ENCODE data around the gene STUB1.
"Not testable (repeated sequence)": the region's sequence is repeated elsewhere in the genome, so short reads cannot be mapped to it uniquely, and the experiment has no call there.

The STUB1 gene

GRCh38 chr16:678858-679813 lies 1.1 kb upstream of the STUB1 start:
- peak in 3 of 5 experiments; percentile 45 to 63 (median 49) for DNase-seq

DNA sequence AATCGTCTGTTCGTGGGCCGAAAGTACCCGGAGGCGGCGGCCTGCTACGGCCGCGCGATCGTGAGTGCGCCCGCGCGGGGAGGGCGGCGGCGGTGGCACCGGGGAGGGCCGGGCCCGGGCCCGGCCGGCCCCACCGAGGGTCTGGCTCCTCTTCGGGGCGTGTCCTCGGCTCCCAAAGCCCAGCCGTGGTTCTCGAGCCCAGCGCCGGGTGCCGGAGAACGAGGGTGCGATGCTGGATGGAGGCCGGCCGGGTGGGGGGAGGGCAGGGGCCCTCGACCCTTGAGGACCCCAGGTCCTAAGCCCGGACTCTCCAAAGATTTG lies 375 bp downstream of the STUB1 start:
- DNase-seq = no peak

GRCh38 chr16:680967-681745 lies 946 bp downstream of the STUB1 start:
- DNase-seq = peak in 1 of 5 experiments; percentile 26

- DNase-seq = no peak
Measured at GRCh38 chr16:681746-682427, 1.7 kb downstream of the STUB1 start.

DNA sequence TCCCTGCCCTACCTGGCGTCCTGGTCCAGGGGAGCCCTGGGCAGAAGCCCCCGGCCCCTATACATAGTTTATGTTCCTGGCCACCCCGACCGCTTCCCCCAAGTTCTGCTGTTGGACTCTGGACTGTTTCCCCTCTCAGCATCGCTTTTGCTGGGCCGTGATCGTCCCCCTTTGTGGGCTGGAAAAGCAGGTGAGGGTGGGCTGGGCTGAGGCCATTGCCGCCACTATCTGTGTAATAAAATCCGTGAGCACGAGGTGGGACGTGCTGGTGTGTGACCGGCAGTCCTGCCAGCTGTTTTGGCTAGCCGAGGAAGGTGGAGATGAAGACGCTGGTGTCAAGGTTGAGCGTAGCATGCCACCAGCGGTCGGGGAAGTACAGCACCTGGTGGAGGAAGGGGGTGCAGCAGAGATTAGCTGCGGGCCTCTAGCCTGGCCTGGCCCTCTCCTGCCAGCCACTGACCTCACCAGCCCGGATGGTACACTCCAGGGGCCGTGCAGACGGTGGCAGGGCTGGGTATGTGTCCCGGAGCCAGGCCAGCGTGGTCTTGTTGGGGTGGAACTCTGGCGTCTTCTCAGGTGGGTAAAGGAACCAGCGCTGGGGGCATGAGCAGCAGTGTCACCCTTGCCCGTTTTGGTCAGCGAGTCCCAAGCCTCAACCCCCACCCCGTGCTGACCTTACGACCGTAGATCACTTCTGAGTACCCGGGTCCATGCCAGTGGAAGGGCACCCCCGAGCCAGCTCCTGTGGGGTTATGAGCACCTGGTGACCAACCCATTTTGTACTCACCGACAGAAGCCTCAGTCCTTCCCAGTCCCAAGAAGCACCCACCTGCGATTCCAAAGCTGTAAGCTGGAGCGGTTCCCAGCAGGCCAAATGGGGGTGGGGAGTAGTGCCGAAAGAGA lies 2.5 kb downstream of the STUB1 start:
- no peak for DNase-seq

DNA sequence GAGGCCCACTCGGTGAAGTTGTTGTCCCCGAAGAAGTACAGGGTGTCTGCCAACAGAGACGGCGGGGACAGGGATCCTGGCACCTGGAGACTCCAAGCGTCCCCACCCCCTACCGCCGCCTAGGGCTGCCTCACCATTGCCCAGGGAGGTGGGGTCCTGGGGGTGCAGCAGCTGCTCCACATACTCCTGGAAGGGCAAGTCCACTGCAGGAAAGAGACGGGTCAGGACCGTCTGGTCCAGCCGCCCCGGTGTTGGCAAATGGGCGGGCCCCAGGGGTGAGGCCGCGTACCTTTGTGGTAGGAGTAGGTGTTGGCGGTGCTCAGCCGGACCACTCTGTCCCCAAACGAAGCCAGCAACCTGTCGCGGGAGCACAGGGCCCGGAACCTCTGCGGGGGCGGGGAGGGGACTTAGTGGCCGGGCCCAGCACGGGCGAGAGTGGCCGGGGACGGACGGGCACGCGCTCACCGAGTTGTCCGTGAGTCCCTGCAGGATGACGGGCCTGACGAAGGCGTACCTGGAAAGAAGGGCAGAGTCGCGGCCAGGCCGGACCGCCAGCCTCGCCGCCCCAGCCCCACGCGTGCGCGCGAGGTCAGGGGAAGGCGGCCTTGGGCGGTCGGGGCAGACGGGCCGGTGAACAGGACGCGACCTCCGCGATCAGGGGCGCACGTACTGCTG lies 3.3 kb downstream of the STUB1 start:
- DNase-seq = no peak

GRCh38 chr16:684071-684794 lies 4.0 kb downstream of the STUB1 start, which contains the start of gene JMJD8:
Gene JMJD8 (minus strand): TSS chr16:684334. CDS start chr16:684319, 15 bp downstream.
- DNase-seq = peak; percentile 91 to 98 (median 95)

DNA sequence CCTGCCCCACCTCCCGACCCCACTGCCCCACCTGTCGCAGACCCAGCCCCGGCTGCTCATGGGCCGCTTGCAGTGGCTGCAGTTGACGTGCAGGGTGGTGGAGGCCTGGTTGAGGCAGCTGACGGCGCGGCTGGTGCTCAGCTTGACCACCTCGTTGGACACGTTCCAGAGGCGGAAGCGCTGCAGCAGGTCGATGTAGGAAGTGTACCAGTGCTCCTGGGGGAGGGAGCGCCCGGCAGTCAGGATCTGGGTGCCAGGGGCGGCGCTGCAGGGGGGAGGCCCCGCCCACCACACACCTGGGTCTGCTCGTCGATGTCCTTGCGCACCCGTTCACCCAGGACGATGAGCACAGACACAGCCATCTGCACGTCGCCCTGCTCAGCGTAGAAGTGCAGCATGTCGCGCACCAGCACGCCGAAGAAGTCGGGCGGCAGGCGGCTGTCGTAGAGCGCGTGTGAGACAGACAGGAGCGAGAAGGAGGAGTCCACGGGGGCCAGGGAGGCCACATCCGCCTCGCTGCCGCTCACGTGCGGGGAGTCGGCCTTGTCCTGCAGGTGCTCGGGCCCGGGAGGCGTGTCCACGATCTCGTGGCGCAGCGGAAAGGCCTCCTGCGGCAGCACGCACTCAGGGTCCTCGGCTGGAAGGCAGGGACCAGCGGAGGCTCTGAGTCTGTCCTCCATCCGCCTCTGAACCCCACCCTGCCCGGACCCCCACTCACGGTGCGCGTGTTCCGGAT lies 4.9 kb downstream of the STUB1 start:
- DNase-seq = no peak

- DNase-seq = no peak
Measured at GRCh38 chr16:685967-686366, 5.8 kb downstream of the STUB1 start.

DNA sequence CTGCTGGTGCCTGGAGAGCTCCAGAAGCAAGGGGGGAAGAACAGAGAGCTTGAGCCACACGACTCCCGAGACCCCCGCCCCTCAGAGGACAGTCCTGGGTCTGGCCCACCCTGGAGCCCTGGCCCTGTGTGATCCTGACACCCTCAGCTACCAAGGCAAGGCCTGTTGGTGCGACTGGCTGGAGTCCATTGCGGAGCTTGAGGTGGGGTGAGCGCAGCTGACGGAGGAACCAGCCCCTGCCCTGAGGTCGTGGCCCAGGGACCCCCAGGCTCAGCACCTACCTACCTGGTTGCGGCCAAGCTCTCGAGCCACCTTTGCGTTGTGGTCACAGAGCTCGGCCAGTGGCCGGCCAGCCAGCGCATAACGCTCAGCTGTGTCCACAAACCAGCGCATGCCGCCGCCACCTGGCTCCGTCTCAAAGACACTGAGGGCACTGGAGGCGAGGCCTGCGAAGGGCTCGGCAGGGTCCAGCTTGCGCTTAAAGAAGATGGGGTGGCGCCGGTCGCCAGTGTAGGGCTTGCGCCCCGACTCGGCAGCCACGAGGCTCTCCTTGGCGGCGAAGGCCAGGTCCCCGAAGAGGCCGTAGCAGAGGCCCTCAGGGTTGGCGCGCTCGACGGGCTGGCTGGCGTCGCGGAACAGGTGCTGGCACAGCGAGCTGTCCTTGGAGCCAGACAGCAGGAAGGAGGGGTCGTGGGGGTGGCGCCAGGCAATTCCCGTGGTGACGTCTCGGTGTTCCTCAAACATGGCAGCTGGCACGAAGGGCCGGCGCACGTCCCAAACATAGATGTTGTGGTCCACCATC lies 6.5 kb downstream of the STUB1 start:
- no peak for DNase-seq

DNA sequence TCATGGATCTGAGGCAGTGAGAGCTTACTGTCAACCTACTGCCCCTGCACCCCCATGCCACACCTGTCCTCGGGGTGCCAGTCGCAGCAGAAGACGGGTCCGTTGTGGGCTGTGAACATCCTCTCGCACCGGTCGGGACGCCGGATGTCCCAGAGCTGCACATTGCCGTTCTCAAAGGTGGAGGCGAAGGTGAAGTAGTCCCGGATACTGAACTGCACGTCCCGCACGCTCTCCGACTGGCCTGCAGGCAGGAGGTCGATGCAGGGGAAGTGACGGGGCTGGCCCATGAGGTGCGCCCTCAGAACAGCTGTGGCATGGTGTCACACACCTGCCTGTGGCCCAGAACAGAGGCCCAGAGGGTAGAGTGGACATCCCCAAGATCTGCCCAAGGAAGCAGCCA lies 7.3 kb downstream of the STUB1 start:
- DNase-seq = no peak

- no peak for DNase-seq
Measured at GRCh38 chr16:689175-689897, 9.1 kb downstream of the STUB1 start.

DNA sequence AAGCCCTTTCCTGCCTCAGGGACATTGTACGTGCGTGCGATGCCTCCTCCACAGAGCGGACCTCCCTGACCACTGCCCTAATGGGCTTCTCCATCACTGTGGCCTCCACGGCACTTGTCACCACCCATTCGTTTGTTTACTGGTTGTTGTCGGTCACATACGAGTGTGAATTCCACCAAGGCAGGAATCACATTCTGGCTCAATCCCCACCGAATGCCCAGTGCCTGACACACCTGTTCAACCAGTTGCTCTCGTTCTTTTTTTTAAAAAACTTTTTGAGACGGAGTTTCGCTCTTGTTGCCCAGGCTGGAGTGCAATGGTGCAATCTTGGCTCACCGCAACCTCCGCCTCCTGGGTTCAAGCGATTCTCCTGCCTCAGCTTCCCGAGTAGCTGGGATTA lies 11.0 kb downstream of the STUB1 start:
- not testable (repeated sequence) for DNase-seq

DNA sequence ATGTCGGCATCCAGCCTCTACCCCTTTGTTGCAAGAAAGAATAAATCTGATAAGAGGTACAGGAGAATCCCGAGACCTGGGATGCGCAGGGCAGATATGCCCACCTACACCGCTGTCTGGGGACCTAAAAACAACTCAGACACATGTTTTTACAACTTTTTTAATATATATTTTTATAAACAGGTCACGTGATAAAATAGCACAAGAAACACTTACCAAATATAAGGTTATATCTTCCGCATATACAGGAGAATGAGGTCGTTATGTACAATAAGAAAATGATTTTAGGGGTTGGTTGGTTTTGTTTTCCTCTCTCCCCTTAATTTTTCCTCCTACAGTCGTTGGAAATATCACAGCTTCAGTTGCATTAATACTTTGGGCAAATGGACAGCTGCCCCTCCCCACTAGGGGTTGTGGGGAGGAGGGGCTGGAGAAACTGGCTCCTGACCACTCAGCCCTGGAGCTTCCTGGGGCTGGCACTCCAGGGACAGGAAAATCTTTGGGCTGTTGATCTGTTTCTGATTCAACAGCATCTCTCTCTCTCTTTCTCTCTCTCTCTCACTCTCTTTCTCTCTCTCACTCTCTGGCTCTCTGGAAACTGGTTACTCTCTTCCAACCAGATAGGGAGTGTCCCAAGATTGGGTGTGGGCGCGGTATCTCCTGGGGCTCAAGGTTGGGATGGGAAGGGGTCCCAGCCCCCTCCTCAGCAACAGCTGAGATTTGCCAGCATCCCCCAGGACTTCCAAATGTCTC lies 12.3 kb downstream of the STUB1 start:
- DNase-seq = no peak

- DNase-seq = no peak
Measured at GRCh38 chr16:693364-693763, 13.2 kb downstream of the STUB1 start.

- DNase-seq = peak in 1 of 5 experiments; percentile 31
Measured at GRCh38 chr16:693766-694165, 13.6 kb downstream of the STUB1 start.

DNA sequence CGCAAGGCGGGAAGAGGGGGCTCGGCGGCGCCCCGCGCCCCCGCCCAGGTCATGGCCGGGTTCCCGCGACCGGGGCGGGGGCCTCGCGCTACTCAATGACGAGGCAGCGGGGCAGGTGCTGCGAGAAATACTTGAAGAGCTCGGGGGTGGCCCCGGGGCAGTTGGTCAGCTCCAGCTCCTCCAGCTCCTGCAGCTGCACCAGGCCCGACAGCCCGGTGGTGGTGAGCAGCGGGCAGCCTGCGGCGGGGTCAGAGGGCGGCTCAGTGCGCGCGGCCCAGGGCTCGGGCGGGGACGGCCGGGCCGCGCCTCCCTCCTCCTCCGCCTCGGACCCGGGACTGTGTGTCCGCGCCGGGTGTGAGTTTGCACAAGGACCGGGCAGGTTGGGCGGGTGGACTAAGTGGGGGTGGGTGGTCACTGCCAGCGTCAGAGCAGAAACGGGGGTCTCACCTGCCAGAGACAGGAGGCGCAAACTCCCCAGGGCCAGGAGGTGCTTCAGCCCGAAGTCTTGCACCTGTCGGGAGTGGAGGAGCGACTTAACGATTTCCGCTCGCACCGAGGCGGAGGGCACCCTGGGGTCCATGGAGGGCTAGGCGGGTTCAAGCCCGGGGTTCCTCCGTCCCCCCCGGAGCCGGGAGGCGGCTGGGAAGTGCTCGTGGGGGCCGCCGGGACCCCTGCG lies 14.1 kb downstream of the STUB1 start:
- no peak for DNase-seq
